Smooth muscle cell (in vitro differentiated cells): ENCODE results near the gene CCDC81. TPM values are rescaled to one million over a fixed set of nuclear protein-coding genes. Genes with fewer than 3 reads are reported as not detected.

Experiments
- DNase-seq: peaks from one replicate; lab custom pipeline; 2025; ENCODE audit not compliant: unreplicated experiment; lab: John Stamatoyannopoulos, UW
- H2AFZ ChIP-seq: fragments of 200-600 bp; sonication (generic); 2 replicates; pipeline ENCODE4 v1.6.0; 2016; ENCODE audit warnings: antibody characterized with exemption, low read depth, mild to moderate bottlenecking
- H3F3A ChIP-seq: fragments of 200-600 bp; sonication (generic); 2 replicates; pipeline ENCODE4 v1.6.0; 2017; ENCODE audit warnings: antibody characterized with exemption, low read depth
- H3K27ac ChIP-seq: fragments of 200-600 bp; sonication (generic); 2 replicates; pipeline ENCODE4 v1.5.1; 2016; ENCODE audit warnings: low read depth, mild to moderate bottlenecking
- H3K27me3 ChIP-seq: fragments of 200-600 bp; sonication (generic); 2 replicates; pipeline ENCODE4 v1.6.1; 2016; ENCODE audit warnings: low read depth, mild to moderate bottlenecking
- H3K36me3 ChIP-seq: fragments of 200-600 bp; sonication (generic); 2 replicates; pipeline ENCODE4 v1.5.1; 2016; ENCODE audit warnings: low read depth
- H3K4me1 ChIP-seq: fragments of 200-600 bp; sonication (generic); 2 replicates; pipeline ENCODE4 v1.5.1; 2016; ENCODE audit warnings: low read depth
- H3K4me2 ChIP-seq: fragments of 200-600 bp; sonication (generic); 2 replicates; pipeline ENCODE4 v1.6.0; 2016; ENCODE audit warnings: mild to moderate bottlenecking
- H3K4me3 ChIP-seq: fragments of 200-600 bp; sonication (generic); 2 replicates; pipeline ENCODE4 v1.5.1; 2016; ENCODE audit warnings: mild to moderate bottlenecking
- H3K79me2 ChIP-seq: fragments of 200-600 bp; sonication (generic); 2 replicates; pipeline ENCODE4 v1.6.0; 2016; ENCODE audit warnings: low read depth, mild to moderate bottlenecking
- H3K9ac ChIP-seq: fragments of 200-600 bp; sonication (generic); 2 replicates; pipeline ENCODE4 v1.6.0; 2016; ENCODE audit warnings: low read depth
- H3K9me3 ChIP-seq: fragments of 200-600 bp; sonication (generic); replicated peaks from 2 replicates; pipeline ENCODE4 v1.5.1; 2016; ENCODE audit warnings: low read depth
- H4K20me1 ChIP-seq: fragments of 200-600 bp; sonication (generic); 2 replicates; pipeline ENCODE4 v1.6.0; 2016; ENCODE audit warnings: low read depth
- CTCF ChIP-seq: fragments of 200-600 bp; sonication (generic); IDR thresholded peaks from 2 replicates; pipeline ENCODE4 v1.5.1; 2017; ENCODE audit warnings: borderline replicate concordance, mild to moderate bottlenecking, antibody characterized with exemption; ENCODE audit not compliant: insufficient read depth, poor library complexity, severe bottlenecking
- WGBS: methylation state at CpG from one replicate; pipeline ENCODE4 v1.1.7; 2016; ENCODE audit warnings: low lambda C conversion rate; 5-methylcytosine and 5-hydroxymethylcytosine counted together
- polyA plus RNA-seq: library from polyadenylated mRNA; unstranded; fragments of >200 nt; fragmentation: Nextera tagmentation; extraction: Ambion mirVana; gene quantifications from 2 replicates; pipeline ENCODE4 v1.2.1, GENCODE V29; 2016
- total RNA-seq: library from RNA; depleted of rRNA; stranded (reverse); fragments of >200 nt; gene quantifications from 2 replicates; pipeline ENCODE4 v1.2.3, GENCODE V29; 2014

CCDC81 gene
- total and polyA plus RNA-seq, 2 experiments from 2014 or later: 4.8 to 9.8 TPM

GRCh38 chr11:86453290-86454030, 78.8 kb downstream of the CCDC81 start:
- Histone ChIP-seq H3F3A (no peaks in the 10 kb centered on the region), H3K4me2 (no peak overlapping the region)
- WGBS: 95% methylated on average over 2 of the region's 2 CpGs

DNA sequence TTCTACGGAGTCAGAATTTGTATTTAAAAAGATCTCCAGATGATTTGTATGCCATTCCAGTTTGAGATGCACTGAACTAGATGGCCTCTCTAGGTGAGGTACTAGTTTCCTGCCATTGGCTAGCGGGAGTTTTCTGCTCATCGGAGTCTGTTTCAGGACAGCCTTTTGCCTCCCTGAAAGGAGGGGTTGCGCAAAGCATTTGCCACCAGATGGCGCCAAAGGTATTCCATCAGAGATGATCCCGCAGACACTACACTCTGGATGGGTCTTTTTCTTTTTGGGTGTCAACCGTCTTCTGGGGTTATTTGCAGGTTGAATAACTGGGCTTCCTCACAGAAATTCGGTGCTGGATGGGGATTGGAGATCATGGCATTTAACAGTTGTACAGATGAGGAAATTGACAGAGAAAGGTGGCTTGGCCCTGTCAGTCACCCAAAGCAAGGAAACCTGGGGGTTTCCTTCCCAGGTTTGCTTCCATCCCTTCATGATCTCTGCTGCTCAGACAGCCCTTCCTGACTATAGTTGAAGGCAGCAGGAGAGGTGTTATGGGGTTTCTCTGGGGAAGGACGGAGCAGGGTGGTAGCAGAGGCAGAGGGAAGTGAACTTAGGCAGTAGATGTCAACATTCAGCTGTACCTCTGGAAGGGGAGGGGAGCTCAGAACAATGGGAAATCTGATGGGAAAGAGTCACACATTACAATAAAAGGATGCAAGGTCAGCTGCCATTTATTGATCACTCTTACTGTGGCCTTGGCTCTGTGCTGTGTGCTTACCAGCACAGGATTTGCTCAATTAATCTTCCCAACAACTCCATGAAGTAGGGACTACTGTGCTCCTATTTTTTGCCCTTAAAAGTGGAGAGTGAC, 81.6 kb downstream of the CCDC81 start:
- Histone ChIP-seq H3K27ac (no peak overlapping the region), H3K27me3 (no peaks in the 10 kb centered on the region), H2AFZ (no peak overlapping the region), H3K4me2 (peak overlapping the region; percentile 28), H4K20me1 (no peaks in the 10 kb centered on the region), H3K9me3 (no peaks in the 10 kb centered on the region), H3K9ac (no peak overlapping the region), H3K4me3 (no peak overlapping the region), H3F3A (no peaks in the 10 kb centered on the region), H3K36me3 (no peaks in the 10 kb centered on the region), H3K79me2 (no peaks in the 10 kb centered on the region), H3K4me1 (peaks cover 11% of the 10 kb centered on the region)
- peak; percentile 41 for DNase-seq
- WGBS: 15% methylated on average over 9 of the region's 9 CpGs
- peak; percentile 97 for TF ChIP-seq CTCF

More at GRCh38 chr11:86453290-86454030, 78.8 kb downstream of the CCDC81 start:
- DNase-seq: no peak
- no peak overlapping the region for H3K27ac ChIP-seq
- no peaks in the 10 kb centered on the region for H3K36me3 ChIP-seq
- no peak overlapping the region for H3K4me3 ChIP-seq
- H3K4me1 ChIP-seq: no peaks in the 10 kb centered on the region
- no peaks in the 10 kb centered on the region for H3K9me3 ChIP-seq
- no peak for TF ChIP-seq CTCF
- no peaks in the 10 kb centered on the region for H4K20me1 ChIP-seq
- H3K27me3 ChIP-seq: no peaks in the 10 kb centered on the region
- no peaks in the 10 kb centered on the region for H3K79me2 ChIP-seq
- H2AFZ ChIP-seq: no peak overlapping the region
- no peak overlapping the region for H3K9ac ChIP-seq

- H3K4me1 ChIP-seq: peaks cover 11% of the 10 kb centered on the region
These were observed 83.8 kb downstream of the CCDC81 start for GRCh38 chr11:86458294-86459001.

More at GRCh38 chr11:86458294-86459001, 83.8 kb downstream of the CCDC81 start:
- no peaks in the 10 kb centered on the region for H3K27me3 ChIP-seq
- no peak for TF ChIP-seq CTCF
- H3K4me3 ChIP-seq: no peak overlapping the region
- H4K20me1 ChIP-seq: no peaks in the 10 kb centered on the region
- no peaks in the 10 kb centered on the region for H3K36me3 ChIP-seq
- H2AFZ ChIP-seq: no peak overlapping the region
- no peak for DNase-seq
- H3K4me2 ChIP-seq: no peak overlapping the region
- no peak overlapping the region for H3K9ac ChIP-seq
- H3K79me2 ChIP-seq: no peaks in the 10 kb centered on the region
- H3F3A ChIP-seq: no peaks in the 10 kb centered on the region
- 40% methylated on average over 5 of the region's 5 CpGs for WGBS
- no peaks in the 10 kb centered on the region for H3K9me3 ChIP-seq
- no peak overlapping the region for H3K27ac ChIP-seq
